Natural killer cell treated with Interleukin-12 subunit alpha and Interleukin-12 subunit beta and Interleukin-15 and Interleukin-18, amount 100 ng/mL, for 72 hours (primary cell): ENCODE results near the gene CLCNKB. TPM values are rescaled to one million over a fixed set of nuclear protein-coding genes. Genes with fewer than 3 reads are reported as not detected.

Source experiments
- ATAC-seq, 2 donors: fragments of 150-1000 bp; cut with Tn5 transposase in 1 of 2; sonication (Bioruptor Pico), chemical (Tn5 transposase) in 1 of 2; 2 replicates each; pipeline ENCODE4 v1.10.0; 2021
- DNase-seq: peaks from one replicate; pipeline ENCODE4 v3.0.0; 2022; ENCODE audit warnings: low spot score
- H3K27ac Mint-ChIP-seq, 2 donors: 1 replicate in 1 of 2; 2 replicates in 1 of 2; pipeline ENCODE4 v1.8.0; 2022; ENCODE audit warnings: mixed read lengths in 2 of 2, mild to moderate bottlenecking in 1 of 2, moderate library complexity in 1 of 2
- H3K27me3 Mint-ChIP-seq, 2 donors: 1 replicate in 1 of 2; 2 replicates in 1 of 2; pipeline ENCODE4 v1.8.0; 2022; ENCODE audit warnings: mixed read lengths in 2 of 2
- H3K36me3 Mint-ChIP-seq: one replicate; pipeline ENCODE4 v1.8.0; 2022; ENCODE audit warnings: mixed read lengths
- H3K4me1 Mint-ChIP-seq, 2 donors: 1 replicate in 1 of 2; 2 replicates in 1 of 2; pipeline ENCODE4 v1.8.0; 2022; ENCODE audit warnings: low read depth in 2 of 2, mixed read lengths in 2 of 2, mild to moderate bottlenecking in 1 of 2
- H3K4me3 Mint-ChIP-seq: one replicate; pipeline ENCODE4 v1.8.0; 2022; ENCODE audit warnings: mixed read lengths
- H3K9me3 Mint-ChIP-seq: 2 replicates; pipeline ENCODE4 v1.8.0; 2022; ENCODE audit warnings: mixed read lengths
- total RNA-seq, 2 donors: library from RNA; stranded (reverse); gene quantifications; one replicate each; pipeline ENCODE4 v1.2.3, GENCODE V29; 2022

CLCNKB gene
- total RNA-seq, 2 donors from 2014 or later: not detected

GRCh38 chr1:16088996-16089395, 45.4 kb downstream of the CLCNKB start:
- Mint-ChIP-seq H3K27ac (no peak overlapping the region), H3K36me3 (no peaks in the 10 kb centered on the region), H3K27me3 (peaks cover 10 to 14% of the 10 kb centered on the region in 2 donors), H3K4me1 (peaks cover 2 to 6% of the 10 kb centered on the region in 2 donors), H3K4me3 (no peak overlapping the region), H3K9me3 (no peaks in the 10 kb centered on the region)
- ATAC-seq (no peak), DNase-seq (no peak)

GRCh38 chr1:16090076-16090826, 46.7 kb downstream of the CLCNKB start:
- Mint-ChIP-seq H3K27ac (no peak overlapping the region), H3K4me1 (peaks cover 5 to 11% of the 10 kb centered on the region in 2 donors), H3K4me3 (no peak overlapping the region), H3K27me3 (peaks cover 15 to 18% of the 10 kb centered on the region in 2 donors), H3K36me3 (no peaks in the 10 kb centered on the region), H3K9me3 (no peaks in the 10 kb centered on the region)
- ATAC-seq (no peak), DNase-seq (no peak)

- no peak for DNase-seq
- no peak overlapping the region for H3K4me3 Mint-ChIP-seq
- peaks cover 5 to 10% of the 10 kb centered on the region in 2 donors for H3K4me1 Mint-ChIP-seq
- no peak overlapping the region for H3K27ac Mint-ChIP-seq
- H3K36me3 Mint-ChIP-seq: no peaks in the 10 kb centered on the region
- H3K9me3 Mint-ChIP-seq: no peaks in the 10 kb centered on the region
- H3K27me3 Mint-ChIP-seq: peaks cover 19 to 24% of the 10 kb centered on the region in 2 donors
- ATAC-seq: peak in 1 of 2 donors; percentile 11
Measured at GRCh38 chr1:16091296-16091695, 47.7 kb downstream of the CLCNKB start.

GRCh38 chr1:16092097-16092922, 48.7 kb downstream of the CLCNKB start:
- ATAC-seq (peak in 1 of 2 donors; percentile 43), DNase-seq (no peak)
- Mint-ChIP-seq H3K27ac (peak overlapping the region in 1 of 2 donors; percentile 45), H3K4me1 (peaks cover 5 to 10% of the 10 kb centered on the region in 2 donors), H3K4me3 (no peak overlapping the region), H3K9me3 (no peaks in the 10 kb centered on the region), H3K36me3 (no peaks in the 10 kb centered on the region), H3K27me3 (peaks cover 27 to 30% of the 10 kb centered on the region in 2 donors)

DNA sequence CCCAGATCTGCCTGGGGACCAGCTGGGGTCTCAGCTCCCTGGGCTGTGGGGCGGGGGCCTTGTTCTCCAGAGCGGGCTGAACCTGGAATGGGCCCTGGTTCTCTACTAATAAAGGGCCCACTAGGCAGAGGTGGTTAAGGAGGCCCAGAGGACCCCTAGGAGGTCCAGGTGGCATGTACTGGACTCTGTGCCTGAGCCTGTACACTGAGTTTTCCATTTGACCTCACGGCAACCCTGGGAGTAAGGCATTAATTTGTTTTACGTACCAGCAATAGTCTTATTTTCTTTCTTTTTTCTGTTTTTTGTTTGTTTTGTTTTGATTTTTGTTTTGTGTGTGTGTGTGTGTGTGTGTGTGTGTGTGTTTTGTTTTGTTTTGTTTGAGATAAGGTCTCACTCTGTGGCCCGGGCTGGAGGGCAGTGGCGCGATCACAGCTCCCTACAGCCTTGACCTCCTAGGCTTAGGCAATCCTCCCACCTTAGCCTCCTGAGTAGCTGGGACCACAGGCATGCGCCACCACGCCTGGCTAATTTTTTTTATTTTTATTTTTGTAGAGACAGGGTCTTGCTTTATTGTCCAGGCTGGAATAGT, 49.4 kb downstream of the CLCNKB start:
- Mint-ChIP-seq H3K36me3 (no peaks in the 10 kb centered on the region), H3K27me3 (peaks cover 27 to 30% of the 10 kb centered on the region in 2 donors), H3K4me3 (no peak overlapping the region), H3K4me1 (peaks cover 5 to 10% of the 10 kb centered on the region in 2 donors), H3K27ac (no peak overlapping the region), H3K9me3 (no peaks in the 10 kb centered on the region)
- ATAC-seq: no peak
- no peak for DNase-seq

GRCh38 chr1:16093611-16094010, 50.0 kb downstream of the CLCNKB start:
- no peak overlapping the region for H3K27ac Mint-ChIP-seq
- peaks cover 5 to 10% of the 10 kb centered on the region in 2 donors for H3K4me1 Mint-ChIP-seq
- no peaks in the 10 kb centered on the region for H3K9me3 Mint-ChIP-seq
- no peak for DNase-seq
- H3K27me3 Mint-ChIP-seq: peaks cover 27 to 30% of the 10 kb centered on the region in 2 donors
- no peak overlapping the region for H3K4me3 Mint-ChIP-seq
- no peak for ATAC-seq
- H3K36me3 Mint-ChIP-seq: no peaks in the 10 kb centered on the region

DNA sequence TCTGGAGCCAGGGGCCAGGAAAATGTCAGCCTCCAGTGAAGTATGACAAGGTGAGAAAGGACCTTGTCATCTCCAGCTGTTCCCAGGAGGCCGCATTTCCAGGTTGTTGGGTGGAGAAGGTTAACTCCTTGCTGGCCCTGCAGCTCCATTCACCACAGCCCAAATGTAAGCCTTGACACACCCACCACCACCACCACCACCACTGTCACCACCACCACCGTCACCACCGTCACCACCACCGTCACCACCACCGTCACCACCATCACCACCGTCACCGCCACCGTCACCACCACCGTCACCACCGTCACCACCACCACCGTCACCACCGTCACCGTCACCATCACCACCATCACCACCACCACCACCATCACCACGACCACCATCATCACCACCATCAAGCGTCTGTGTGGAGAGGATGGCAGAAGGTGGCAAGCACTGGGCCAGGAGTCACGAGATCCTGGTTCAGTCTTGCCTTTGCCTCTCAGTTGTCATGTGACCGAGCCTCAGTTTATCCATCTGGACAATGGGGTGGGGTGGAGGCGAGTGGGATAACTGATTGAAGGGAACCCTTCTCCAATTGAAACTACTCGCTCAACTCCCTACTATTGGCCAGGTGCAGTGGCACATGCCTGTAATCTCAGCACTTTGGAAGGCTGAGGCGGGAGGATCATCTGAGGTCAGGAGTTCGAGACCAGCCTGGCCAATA, 51.0 kb downstream of the CLCNKB start:
- Mint-ChIP-seq H3K27ac (peak overlapping the region in 1 of 2 donors; percentile 5), H3K4me1 (peaks cover 5 to 10% of the 10 kb centered on the region in 2 donors), H3K9me3 (no peaks in the 10 kb centered on the region), H3K4me3 (no peak overlapping the region), H3K27me3 (peaks cover 27 to 30% of the 10 kb centered on the region in 2 donors), H3K36me3 (no peaks in the 10 kb centered on the region)
- DNase-seq (no peak), ATAC-seq (no peak)

DNA sequence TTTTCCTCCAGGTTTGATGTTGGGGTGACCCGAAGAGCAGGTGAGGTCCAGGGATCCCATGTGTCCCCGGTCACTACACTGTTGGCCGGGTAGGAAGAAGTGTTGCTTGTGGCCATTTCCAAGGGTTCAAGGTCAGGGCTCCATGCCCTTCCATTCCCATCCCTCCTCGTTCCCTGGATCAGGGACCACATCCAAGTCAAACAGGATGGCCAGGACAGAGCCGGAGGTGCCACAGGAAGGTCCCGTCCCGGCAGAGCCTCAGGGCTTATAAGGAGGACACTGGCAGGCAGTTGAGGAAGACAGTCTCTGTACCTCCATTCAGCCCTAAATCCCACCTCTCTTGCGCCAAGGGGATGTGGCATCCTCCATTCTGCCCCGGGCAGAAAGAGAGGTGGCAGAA, 51.9 kb downstream of the CLCNKB start:
- DNase-seq (no peak), ATAC-seq (no peak)
- H3K4me3 Mint-ChIP-seq: no peak overlapping the region
- peaks cover 27 to 33% of the 10 kb centered on the region in 2 donors for H3K27me3 Mint-ChIP-seq
- H3K4me1 Mint-ChIP-seq: peaks cover 5 to 10% of the 10 kb centered on the region in 2 donors
- H3K9me3 Mint-ChIP-seq: no peaks in the 10 kb centered on the region
- no peaks in the 10 kb centered on the region for H3K36me3 Mint-ChIP-seq
- H3K27ac Mint-ChIP-seq: no peak overlapping the region

- peaks cover 21 to 22% of the 10 kb centered on the region in 2 donors for H3K27me3 Mint-ChIP-seq
- peaks cover 0 to 3% of the 10 kb centered on the region in 2 donors for H3K4me1 Mint-ChIP-seq
- no peaks in the 10 kb centered on the region for H3K9me3 Mint-ChIP-seq
- no peak overlapping the region for H3K27ac Mint-ChIP-seq
- no peaks in the 10 kb centered on the region for H3K36me3 Mint-ChIP-seq
- no peak for ATAC-seq
- H3K4me3 Mint-ChIP-seq: no peak overlapping the region
- no peak for DNase-seq
Measured at GRCh38 chr1:16099412-16099811, 55.8 kb downstream of the CLCNKB start.

GRCh38 chr1:16101623-16102022, 58.0 kb downstream of the CLCNKB start:
- peaks cover 14% of the 10 kb centered on the region in 2 donors for H3K27me3 Mint-ChIP-seq
- ATAC-seq: no peak
- H3K4me3 Mint-ChIP-seq: no peak overlapping the region
- no peak for DNase-seq
- H3K9me3 Mint-ChIP-seq: no peaks in the 10 kb centered on the region
- H3K27ac Mint-ChIP-seq: no peak overlapping the region
- H3K36me3 Mint-ChIP-seq: no peaks in the 10 kb centered on the region
- no peaks in the 10 kb centered on the region for H3K4me1 Mint-ChIP-seq

Other genes starting within 250 kb of the CLCNKB start
- 1 to 10 TPM; 1.2 to 2.0 TPM for gene UQCRHL, start 236.1 kb upstream of the CLCNKB start, total RNA-seq
- gene SPEN, start 196.1 kb upstream of the CLCNKB start, total RNA-seq: 10 to 100 TPM; 58.6 to 92.4 TPM
- gene ZBTB17, start 67.7 kb upstream of the CLCNKB start, total RNA-seq: 100 to 1,000 TPM in 1 of 2 donors, 10 to 100 TPM in 1; 75.6 to 102 TPM
- gene SRARP, start 39.5 kb upstream of the CLCNKB start, total RNA-seq: not detected
- gene HSPB7, start 25.7 kb upstream of the CLCNKB start, total RNA-seq: not detected
- gene CLCNKA, start 21.7 kb upstream of the CLCNKB start, total RNA-seq: under 1 TPM in 1 of 2 donors, not detected in 1; 0.24 TPM
- gene FAM131C, start 29.9 kb downstream of the CLCNKB start, total RNA-seq: not detected
- gene EPHA2, start 112.3 kb downstream of the CLCNKB start, total RNA-seq: not detected
- 10 to 100 TPM; 13.0 to 14.0 TPM for gene ARHGEF19, start 168.9 kb downstream of the CLCNKB start, total RNA-seq
- gene CPLANE2, start 193.4 kb downstream of the CLCNKB start, total RNA-seq: 1 to 10 TPM; 3.2 to 3.8 TPM